Measurements from ENCODE around the gene CACNA1B.
A peak's percentile ranks its signal among the peaks of the same experiment; 100 is the strongest.
"Not testable (repeated sequence)": the region's sequence is repeated elsewhere in the genome, so short reads cannot be mapped to it uniquely, and the experiment has no call there.

CACNA1B gene

GRCh38 chr9:137877506-137878122, at the start of gene CACNA1B:
Gene CACNA1B (plus strand): TSS chr9:137877782. CDS start chr9:137877934, 152 bp downstream.
- DNase-seq (ENCODE audit: low read depth in 2 of 2) = not testable (repeated sequence)

GRCh38 chr9:137827908-137828526, 49.6 kb upstream of the CACNA1B start:
- no peak for DNase-seq (ENCODE audit: low read depth in 2 of 2)
- no peak overlapping the region for H3K4me3 ChIP-seq (replicated peaks in 1 of 2; ENCODE audit: low read depth in 2 of 2, low read length in 2 of 2)
- no peak for TF ChIP-seq CTCF (IDR thresholded peaks at IDR 0.05; ENCODE audit: low read depth, low read length)

More at GRCh38 chr9:137877506-137878122, at the start of gene CACNA1B:
- peak within 1 kb of the TSS in 1 of 2 donors; percentile 19 for H3K4me3 ChIP-seq (replicated peaks in 1 of 2; ENCODE audit: low read depth in 2 of 2, low read length in 2 of 2)

- DNase-seq (ENCODE audit: low read depth in 2 of 2) = peak; percentile 6 to 19
- TF ChIP-seq CTCF (IDR thresholded peaks at IDR 0.05; ENCODE audit: low read depth, low read length) = no peak
- no peak overlapping the region for H3K4me3 ChIP-seq (replicated peaks in 1 of 2; ENCODE audit: low read depth in 2 of 2, low read length in 2 of 2)
Measured at GRCh38 chr9:137828527-137829259, 48.9 kb upstream of the CACNA1B start.

GRCh38 chr9:137829260-137829996, 48.2 kb upstream of the CACNA1B start:
- DNase-seq (ENCODE audit: low read depth in 2 of 2) = no peak
- no peak for TF ChIP-seq CTCF (IDR thresholded peaks at IDR 0.05; ENCODE audit: low read depth, low read length)
- H3K4me3 ChIP-seq (replicated peaks in 1 of 2; ENCODE audit: low read depth in 2 of 2, low read length in 2 of 2) = no peak overlapping the region

GRCh38 chr9:137832191-137832700, 45.3 kb upstream of the CACNA1B start:
- DNase-seq (ENCODE audit: low read depth in 2 of 2) = no peak
- TF ChIP-seq CTCF (IDR thresholded peaks at IDR 0.05; ENCODE audit: low read depth, low read length) = no peak
- no peak overlapping the region for H3K4me3 ChIP-seq (replicated peaks in 1 of 2; ENCODE audit: low read depth in 2 of 2, low read length in 2 of 2)

GRCh38 chr9:137832830-137833590, 44.6 kb upstream of the CACNA1B start:
- no peak for DNase-seq (ENCODE audit: low read depth in 2 of 2)
- no peak for TF ChIP-seq CTCF (IDR thresholded peaks at IDR 0.05; ENCODE audit: low read depth, low read length)
- no peak overlapping the region for H3K4me3 ChIP-seq (replicated peaks in 1 of 2; ENCODE audit: low read depth in 2 of 2, low read length in 2 of 2)
